Erythroblast (primary cell): Measurements from ENCODE around the gene PURA.

ENCODE experiments used
- GATA1 ChIP-seq: IDR thresholded peaks from 2 replicates; pipeline ENCODE4 v1.6.1; 2011; ENCODE audit warnings: low read depth, mild to moderate bottlenecking, control low read depth, low read length, moderate library complexity
- POLR2A ChIP-seq: IDR thresholded peaks from 2 replicates; pipeline ENCODE4 v1.6.1; 2011; ENCODE audit warnings: mild to moderate bottlenecking, low read length

GRCh38 chr5:140103154-140103553, 10.8 kb upstream of the PURA start:
- TF ChIP-seq POLR2A: no peak
- no peak for TF ChIP-seq GATA1
